Epithelial cell of proximal tubule (primary cell): Measurements from ENCODE around the gene DDX10. TPM values are rescaled to one million over a fixed set of nuclear protein-coding genes. Genes with fewer than 3 reads are reported as not detected.
"Not testable (repeated sequence)": the region's sequence is repeated elsewhere in the genome, so short reads cannot be mapped to it uniquely, and the experiment has no call there.

Source experiments
- DNase-seq: peaks from one replicate; pipeline ENCODE4 v3.0.0-alpha.2; 2011; ENCODE audit warnings: low read depth
- H3K4me3 ChIP-seq: 2 replicates; pipeline ENCODE4 v1.5.1; 2011; ENCODE audit warnings: low read depth, mild to moderate bottlenecking, low read length
- CTCF ChIP-seq: conservative IDR thresholded peaks from 2 replicates; pipeline ENCODE4 v1.5.1; 2012; ENCODE audit warnings: low read depth, mild to moderate bottlenecking, low read length
- total RNA-seq: library from RNA; depleted of rRNA; stranded (reverse); fragments of >200 nt; gene quantifications from 2 replicates; pipeline ENCODE4 v1.2.3, GENCODE V29; 2015

Gene DDX10
- total RNA-seq, 1 donor from 2014 or later = 28.9 TPM

GRCh38 chr11:108766596-108767173, 101.8 kb downstream of the DDX10 start:
- H3K4me3 ChIP-seq = no peak overlapping the region
- DNase-seq = peak; percentile 59
- TF ChIP-seq CTCF = no peak

DNA sequence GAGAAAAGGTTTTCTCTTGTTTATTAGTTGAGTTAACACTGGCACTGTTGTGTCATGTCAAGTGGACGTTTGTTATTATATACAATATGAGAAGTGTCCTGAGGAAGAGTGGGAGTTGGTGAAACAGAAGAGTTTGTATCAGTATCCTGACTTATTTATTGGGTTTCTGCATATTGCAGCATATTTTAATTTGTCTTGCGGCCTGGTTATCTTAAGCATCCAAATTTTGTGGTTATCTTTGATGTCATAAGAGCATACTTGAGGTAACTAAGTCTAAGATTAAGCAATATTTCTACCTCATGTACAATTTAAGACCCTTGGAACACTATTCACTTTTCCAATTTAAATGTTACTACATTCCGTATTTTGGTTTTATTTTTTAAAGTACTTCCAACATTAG, 103.5 kb downstream of the DDX10 start:
- TF ChIP-seq CTCF = no peak
- DNase-seq = no peak
- H3K4me3 ChIP-seq = no peak overlapping the region

DNA sequence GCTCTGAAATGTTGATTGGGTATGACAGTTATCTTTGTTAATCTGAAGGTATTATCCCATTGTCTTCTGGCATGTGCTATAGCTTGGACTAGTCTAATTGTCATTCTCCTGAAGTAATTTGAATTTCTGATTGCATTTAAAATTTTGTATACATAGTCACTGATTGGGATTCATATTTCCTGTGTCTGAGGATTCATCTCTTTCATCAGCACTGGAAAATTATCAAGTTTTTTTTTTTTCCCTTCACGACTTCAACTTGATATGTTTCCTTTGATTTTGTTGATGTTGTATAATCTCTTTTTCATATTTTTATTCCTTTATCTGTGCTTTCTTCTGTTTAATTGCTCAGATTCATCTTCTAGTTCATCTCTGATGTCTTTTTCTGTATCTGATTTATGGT, 104.1 kb downstream of the DDX10 start:
- DNase-seq = no peak
- no peak overlapping the region for H3K4me3 ChIP-seq
- no peak for TF ChIP-seq CTCF

DNA sequence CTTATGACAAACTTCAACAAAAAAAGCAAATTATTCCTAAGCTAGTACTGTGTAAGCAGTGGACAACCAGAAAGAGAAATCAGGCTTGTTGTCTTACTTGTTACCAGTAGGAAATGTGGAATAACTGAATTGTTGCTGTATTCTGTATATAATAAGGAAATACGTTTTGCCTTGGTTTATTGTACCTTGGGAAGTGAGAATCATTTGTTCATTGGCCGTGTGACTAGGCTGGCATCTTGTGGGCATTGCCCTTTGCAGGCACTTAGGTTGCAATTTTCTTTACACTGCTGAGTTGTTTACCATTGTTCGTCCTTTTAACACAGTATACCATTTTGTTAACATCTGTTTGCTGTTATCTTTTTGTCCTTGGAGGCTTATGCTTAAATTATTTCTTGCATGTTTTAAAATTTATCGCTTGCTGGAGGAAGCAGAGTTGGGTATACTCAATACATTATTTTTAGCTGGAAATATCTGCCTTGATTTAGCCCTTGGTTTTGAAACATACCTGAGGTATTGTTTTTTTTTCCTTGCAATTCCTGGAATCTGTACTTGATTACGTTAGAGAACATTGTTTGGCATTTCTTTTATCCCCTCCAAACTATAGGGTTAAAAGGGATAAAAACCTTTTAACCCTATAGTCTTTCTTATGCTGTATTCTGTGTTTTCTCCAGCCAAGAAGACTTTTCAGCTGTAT, 109.3 kb downstream of the DDX10 start:
- no peak for TF ChIP-seq CTCF
- DNase-seq = no peak

DNA sequence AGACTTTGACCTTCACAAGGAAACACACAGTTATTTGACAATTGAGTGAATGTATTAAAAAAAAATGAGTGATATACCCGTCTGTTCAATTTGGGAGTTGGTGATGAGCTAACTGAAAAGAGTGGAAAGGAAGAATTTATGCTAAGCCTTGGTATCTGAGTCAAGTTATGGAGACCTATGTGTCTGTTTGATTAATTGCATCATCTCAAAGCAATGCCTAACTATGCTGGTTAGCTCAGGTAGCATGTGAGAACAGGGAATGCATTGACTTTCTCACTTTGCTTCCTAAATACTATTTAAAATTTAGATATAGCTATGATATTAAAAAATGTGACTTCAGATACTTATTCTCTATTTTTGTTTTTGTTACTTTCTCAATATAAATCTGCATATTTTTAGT, 110.5 kb downstream of the DDX10 start:
- DNase-seq = no peak
- TF ChIP-seq CTCF = no peak
- H3K4me3 ChIP-seq = no peak overlapping the region

More for the DNA sequence above, 109.3 kb downstream of the DDX10 start:
- no peak overlapping the region for H3K4me3 ChIP-seq

DNA sequence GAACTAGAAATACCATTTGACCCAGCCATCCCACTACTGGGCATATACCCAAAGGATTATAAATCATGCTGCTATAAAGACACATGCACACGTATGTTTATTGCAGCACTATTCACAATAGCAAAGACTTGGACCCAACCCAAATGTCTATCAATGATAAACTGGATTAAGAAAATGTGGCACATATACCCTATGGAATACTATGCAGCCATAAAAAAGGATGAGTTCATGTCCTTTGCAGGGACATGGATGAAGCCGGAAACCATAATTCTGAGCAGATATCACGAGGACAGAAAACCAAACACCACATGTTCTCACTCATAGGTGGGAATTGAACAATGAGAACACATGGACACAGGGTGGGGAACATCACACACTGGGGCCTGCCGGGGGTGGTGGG, 114.3 kb downstream of the DDX10 start:
- not testable (repeated sequence) for DNase-seq, H3K4me3 ChIP-seq

GRCh38 chr11:108780119-108780518, 115.2 kb downstream of the DDX10 start:
- TF ChIP-seq CTCF = no peak
- DNase-seq = no peak

More at GRCh38 chr11:108780119-108780518, 115.2 kb downstream of the DDX10 start:
- no peak overlapping the region for H3K4me3 ChIP-seq
